Activated CD8-positive, alpha-beta memory T cell treated with anti-CD3 and anti-CD28 coated beads for 48 hours (primary cell): ENCODE data around the gene LDLRAD4.

Experiments used
- DNase-seq, 3 experiments: peaks; one replicate each; pipeline ENCODE4 v3.0.0-alpha.2; 2020; ENCODE audit warnings: low read depth in 2 of 3, low spot score in 2 of 3

The LDLRAD4 gene

GRCh38 chr18:13525381-13526029 lies 306.9 kb downstream of the LDLRAD4 start:
- DNase-seq, result no peak

- no peak for DNase-seq
Measured at GRCh38 chr18:13526519-13526918, 308.0 kb downstream of the LDLRAD4 start.

GRCh38 chr18:13527256-13527655 lies 308.7 kb downstream of the LDLRAD4 start:
- no peak for DNase-seq

- no peak for DNase-seq
Measured at GRCh38 chr18:13527730-13528129, 309.2 kb downstream of the LDLRAD4 start.

GRCh38 chr18:13528739-13529392 lies 310.3 kb downstream of the LDLRAD4 start:
- no peak for DNase-seq

- DNase-seq, result no peak
Measured at GRCh38 chr18:13530033-13530878, 311.7 kb downstream of the LDLRAD4 start.

GRCh38 chr18:13530879-13531387 lies 312.4 kb downstream of the LDLRAD4 start:
- no peak for DNase-seq

- no peak for DNase-seq
Measured at GRCh38 chr18:13531681-13532325, 313.2 kb downstream of the LDLRAD4 start.

- no peak for DNase-seq
Measured at GRCh38 chr18:13532406-13533075, 314.0 kb downstream of the LDLRAD4 start.

GRCh38 chr18:13534631-13535030 lies 316.1 kb downstream of the LDLRAD4 start:
- no peak for DNase-seq

- DNase-seq, result no peak
Measured at GRCh38 chr18:13536578-13536977, 318.0 kb downstream of the LDLRAD4 start.

GRCh38 chr18:13537022-13537780 lies 318.6 kb downstream of the LDLRAD4 start:
- DNase-seq, result no peak

GRCh38 chr18:13538630-13539029 lies 320.1 kb downstream of the LDLRAD4 start:
- no peak for DNase-seq

GRCh38 chr18:13539050-13539449 lies 320.5 kb downstream of the LDLRAD4 start:
- no peak for DNase-seq

GRCh38 chr18:13539843-13540476 lies 321.4 kb downstream of the LDLRAD4 start:
- DNase-seq, result no peak

- DNase-seq, result no peak
Measured at GRCh38 chr18:13540477-13541182, 322.1 kb downstream of the LDLRAD4 start.

- DNase-seq, result no peak
Measured at GRCh38 chr18:13541621-13542519, 323.3 kb downstream of the LDLRAD4 start.

GRCh38 chr18:13542520-13542847 lies 323.9 kb downstream of the LDLRAD4 start:
- no peak for DNase-seq
